ENCODE data around the gene PPP2R2B.

DNA sequence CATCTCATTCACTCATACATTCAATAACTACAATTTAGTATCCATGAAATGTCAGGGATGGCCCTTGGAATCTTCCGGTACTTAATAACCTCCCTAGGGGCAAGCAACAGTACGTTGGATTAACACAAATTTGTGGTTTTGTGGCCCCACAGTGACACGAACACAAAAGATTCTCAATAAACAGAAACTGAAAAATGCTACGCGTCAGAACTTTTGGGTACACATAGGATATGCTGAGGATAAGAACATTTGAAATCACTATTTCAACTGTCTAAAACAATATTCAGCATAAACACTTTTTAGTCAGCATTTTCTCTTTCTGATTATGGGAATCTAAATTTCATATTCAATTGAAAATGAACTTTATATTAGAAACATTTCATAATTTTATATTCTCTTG, 255.5 kb downstream of the PPP2R2B start:
- TF ChIP-seq, protein P1, sequence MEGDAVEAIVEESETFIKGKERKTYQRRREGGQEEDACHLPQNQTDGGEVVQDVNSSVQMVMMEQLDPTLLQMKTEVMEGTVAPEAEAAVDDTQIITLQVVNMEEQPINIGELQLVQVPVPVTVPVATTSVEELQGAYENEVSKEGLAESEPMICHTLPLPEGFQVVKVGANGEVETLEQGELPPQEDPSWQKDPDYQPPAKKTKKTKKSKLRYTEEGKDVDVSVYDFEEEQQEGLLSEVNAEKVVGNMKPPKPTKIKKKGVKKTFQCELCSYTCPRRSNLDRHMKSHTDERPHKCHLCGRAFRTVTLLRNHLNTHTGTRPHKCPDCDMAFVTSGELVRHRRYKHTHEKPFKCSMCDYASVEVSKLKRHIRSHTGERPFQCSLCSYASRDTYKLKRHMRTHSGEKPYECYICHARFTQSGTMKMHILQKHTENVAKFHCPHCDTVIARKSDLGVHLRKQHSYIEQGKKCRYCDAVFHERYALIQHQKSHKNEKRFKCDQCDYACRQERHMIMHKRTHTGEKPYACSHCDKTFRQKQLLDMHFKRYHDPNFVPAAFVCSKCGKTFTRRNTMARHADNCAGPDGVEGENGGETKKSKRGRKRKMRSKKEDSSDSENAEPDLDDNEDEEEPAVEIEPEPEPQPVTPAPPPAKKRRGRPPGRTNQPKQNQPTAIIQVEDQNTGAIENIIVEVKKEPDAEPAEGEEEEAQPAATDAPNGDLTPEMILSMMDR (IDR thresholded peaks at IDR 0.05) = no peak
- no peak for TF ChIP-seq POLR2A (IDR thresholded peaks at IDR 0.05)

Measured in Peyer's patch (tissue), 4 donors.